ENCODE data around the gene FAM117B.

Gene FAM117B

GRCh38 chr2:202768273-202768672, 133.5 kb downstream of the FAM117B start:
- no peak overlapping the region for H3K4me3 ChIP-seq (replicated peaks; ENCODE audit: insufficient read depth, low read length)
- TF ChIP-seq SPI1 (IDR thresholded peaks at IDR 0.05; ENCODE audit: borderline replicate concordance, low read depth) (no peak), GABPA (IDR thresholded peaks at IDR 0.05; ENCODE audit: low read depth) (no peak), CTCF (IDR thresholded peaks at IDR 0.05; ENCODE audit: insufficient read depth, low read length) (no peak), REST (IDR thresholded peaks at IDR 0.05; ENCODE audit: insufficient replicate concordance, low read depth) (no peak), POLR2AphosphoS5 (IDR thresholded peaks at IDR 0.05; ENCODE audit: low read depth) (no peak)
- no peak overlapping the region for H3K27ac ChIP-seq (replicated peaks)
- DNase-seq (ENCODE audit: low read depth in 1 of 2, low spot score in 1 of 2) = no peak
- H3K27me3 ChIP-seq (ENCODE audit: insufficient read depth, poor library complexity, severe bottlenecking) = no peaks in the 10 kb centered on the region

- H3K4me3 ChIP-seq (replicated peaks; ENCODE audit: insufficient read depth, low read length) = no peak overlapping the region
- no peak for DNase-seq (ENCODE audit: low read depth in 1 of 2, low spot score in 1 of 2)
- no peak for TF ChIP-seq REST (IDR thresholded peaks at IDR 0.05; ENCODE audit: insufficient replicate concordance, low read depth)
- no peak for TF ChIP-seq GABPA (IDR thresholded peaks at IDR 0.05; ENCODE audit: low read depth)
- TF ChIP-seq CTCF (IDR thresholded peaks at IDR 0.05; ENCODE audit: insufficient read depth, low read length) = no peak
- TF ChIP-seq POLR2AphosphoS5 (IDR thresholded peaks at IDR 0.05; ENCODE audit: low read depth) = no peak
- TF ChIP-seq SPI1 (IDR thresholded peaks at IDR 0.05; ENCODE audit: borderline replicate concordance, low read depth) = no peak
- H3K27ac ChIP-seq (replicated peaks) = no peak overlapping the region
- H3K27me3 ChIP-seq (ENCODE audit: insufficient read depth, poor library complexity, severe bottlenecking) = no peaks in the 10 kb centered on the region
Observed at GRCh38 chr2:202769201-202769600, 134.4 kb downstream of the FAM117B start.

GRCh38 chr2:202771336-202771735, 136.6 kb downstream of the FAM117B start:
- TF ChIP-seq REST (IDR thresholded peaks at IDR 0.05; ENCODE audit: insufficient replicate concordance, low read depth) = no peak
- no peak for TF ChIP-seq CTCF (IDR thresholded peaks at IDR 0.05; ENCODE audit: insufficient read depth, low read length)
- no peak for TF ChIP-seq SPI1 (IDR thresholded peaks at IDR 0.05; ENCODE audit: borderline replicate concordance, low read depth)
- TF ChIP-seq GABPA (IDR thresholded peaks at IDR 0.05; ENCODE audit: low read depth) = no peak
- TF ChIP-seq POLR2AphosphoS5 (IDR thresholded peaks at IDR 0.05; ENCODE audit: low read depth) = no peak
- Histone ChIP-seq H3K27me3 (ENCODE audit: insufficient read depth, poor library complexity, severe bottlenecking) (no peaks in the 10 kb centered on the region), H3K4me3 (replicated peaks; ENCODE audit: insufficient read depth, low read length) (no peak overlapping the region), H3K27ac (replicated peaks) (no peak overlapping the region)
- no peak for DNase-seq (ENCODE audit: low read depth in 1 of 2, low spot score in 1 of 2)
